Memory B cell (primary cell): ENCODE data around the gene NEUROG1.

Experiments
- ATAC-seq: fragments of 150-1000 bp; cut with Tn5 transposase; 2 replicates; pipeline ENCODE4 v1.10.0; 2021; ENCODE audit warnings: low read depth, mild to moderate bottlenecking, moderate library complexity
- DNase-seq, 2 donors: peaks; one replicate each; pipeline ENCODE4 v3.0.0; 2022; ENCODE audit warnings: low spot score in 2 of 2
- H3K27ac Mint-ChIP-seq: one replicate; pipeline ENCODE4 v1.8.0; 2022; ENCODE audit warnings: mild to moderate bottlenecking, moderate library complexity, mixed read lengths
- H3K27me3 Mint-ChIP-seq: one replicate; pipeline ENCODE4 v1.8.0; 2022; ENCODE audit warnings: mixed read lengths
- H3K36me3 Mint-ChIP-seq: one replicate; pipeline ENCODE4 v1.8.0; 2022; ENCODE audit warnings: mild to moderate bottlenecking, mixed read lengths
- H3K4me1 Mint-ChIP-seq: one replicate; pipeline ENCODE4 v1.8.0; 2022; ENCODE audit warnings: mixed read lengths
- H3K4me3 Mint-ChIP-seq: one replicate; pipeline ENCODE4 v1.8.0; 2022; ENCODE audit warnings: mild to moderate bottlenecking, moderate library complexity, mixed read lengths
- H3K9me3 Mint-ChIP-seq: one replicate; pipeline ENCODE4 v1.8.0; 2022; ENCODE audit warnings: mixed read lengths

Gene NEUROG1

DNA sequence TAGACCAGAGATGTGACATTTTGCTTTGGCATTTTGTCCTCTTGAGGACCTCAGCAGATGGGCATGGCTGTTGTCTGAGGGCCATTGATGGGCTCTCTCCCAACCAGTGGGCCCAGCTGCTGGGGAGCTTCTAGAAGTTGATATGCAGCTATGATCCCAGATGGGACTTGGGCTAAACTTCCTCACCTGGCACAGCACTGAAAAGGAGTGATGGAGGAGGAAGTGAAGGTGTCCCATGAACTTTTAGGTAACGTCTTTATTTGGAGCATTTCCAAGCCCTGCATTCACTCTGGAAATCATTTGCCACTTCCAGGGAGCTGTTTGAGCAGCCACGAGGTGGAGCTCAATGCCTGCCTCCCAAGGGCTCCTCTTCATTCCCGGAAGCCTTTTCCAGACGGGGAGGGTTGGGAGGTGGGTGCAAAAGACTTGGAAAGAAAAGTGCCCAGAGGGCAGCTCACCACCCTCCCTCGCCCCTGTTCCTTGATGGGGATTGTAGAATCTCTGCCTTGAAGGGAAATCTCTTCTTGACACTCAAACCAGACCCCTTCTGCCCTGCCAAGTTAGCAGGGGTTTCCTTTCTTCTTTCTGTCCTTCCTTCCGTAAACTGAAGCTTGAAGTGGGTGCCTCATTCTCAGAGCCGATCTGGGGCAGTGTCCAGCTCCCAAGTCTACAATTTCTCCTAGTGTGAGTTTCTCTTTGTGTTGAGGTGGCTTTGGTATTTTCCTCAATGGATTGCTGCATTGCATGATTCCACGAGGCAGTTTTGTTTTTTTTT lies 18.1 kb upstream of the NEUROG1 start:
- no peak for DNase-seq
- no peak overlapping the region for H3K27ac Mint-ChIP-seq
- no peak for ATAC-seq
- H3K4me1 Mint-ChIP-seq: no peaks in the 10 kb centered on the region
- peaks cover 1% of the 10 kb centered on the region for H3K36me3 Mint-ChIP-seq
- peaks cover 5% of the 10 kb centered on the region for H3K9me3 Mint-ChIP-seq
- no peak overlapping the region for H3K4me3 Mint-ChIP-seq
- H3K27me3 Mint-ChIP-seq: peaks cover 36% of the 10 kb centered on the region

DNA sequence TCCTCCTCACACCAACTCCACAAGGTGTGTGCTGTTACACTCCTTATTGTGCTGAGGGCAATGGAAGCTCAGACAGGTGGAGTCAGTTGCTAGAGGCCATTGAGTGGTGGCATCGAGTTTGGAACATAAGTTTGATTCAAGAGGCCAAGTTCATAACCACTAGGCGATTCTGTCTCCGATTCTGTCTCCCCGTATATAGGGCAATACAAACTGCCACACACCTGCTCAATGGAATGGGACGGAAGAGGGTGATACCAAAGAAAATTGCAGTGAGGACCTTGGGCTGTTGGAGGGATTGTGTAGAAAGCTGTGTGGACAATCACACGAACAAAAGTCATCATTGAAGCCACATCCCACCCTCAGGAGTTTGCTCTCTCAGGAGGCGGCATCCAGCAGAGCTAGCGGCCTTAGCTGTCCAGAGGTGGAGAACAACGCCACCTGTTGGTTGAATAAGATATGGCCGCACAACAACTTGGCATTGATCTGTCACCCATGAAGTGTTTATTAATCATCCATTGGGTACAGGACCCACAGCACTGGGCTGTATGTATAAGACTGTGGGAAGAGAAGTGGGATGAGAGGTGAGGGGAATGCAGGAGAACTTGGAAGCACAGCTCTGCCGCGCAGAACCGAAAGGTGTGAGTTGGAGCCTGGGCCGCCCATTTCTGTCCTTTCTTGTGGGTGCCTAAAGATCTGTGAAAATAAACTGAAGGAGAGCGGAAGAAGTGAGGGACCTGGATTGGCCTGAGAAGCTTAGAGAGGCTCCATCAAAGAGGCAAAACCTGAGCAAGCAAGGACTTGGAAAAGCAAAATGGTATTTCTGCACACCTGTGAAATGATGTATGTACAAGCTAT lies 16.1 kb upstream of the NEUROG1 start:
- H3K27ac Mint-ChIP-seq: no peak overlapping the region
- peaks cover 37% of the 10 kb centered on the region for H3K27me3 Mint-ChIP-seq
- H3K4me3 Mint-ChIP-seq: no peak overlapping the region
- H3K36me3 Mint-ChIP-seq: peaks cover 1% of the 10 kb centered on the region
- peaks cover 5% of the 10 kb centered on the region for H3K9me3 Mint-ChIP-seq
- DNase-seq: peak; percentile 20 to 29
- H3K4me1 Mint-ChIP-seq: no peaks in the 10 kb centered on the region
- peak; percentile 51 for ATAC-seq

DNA sequence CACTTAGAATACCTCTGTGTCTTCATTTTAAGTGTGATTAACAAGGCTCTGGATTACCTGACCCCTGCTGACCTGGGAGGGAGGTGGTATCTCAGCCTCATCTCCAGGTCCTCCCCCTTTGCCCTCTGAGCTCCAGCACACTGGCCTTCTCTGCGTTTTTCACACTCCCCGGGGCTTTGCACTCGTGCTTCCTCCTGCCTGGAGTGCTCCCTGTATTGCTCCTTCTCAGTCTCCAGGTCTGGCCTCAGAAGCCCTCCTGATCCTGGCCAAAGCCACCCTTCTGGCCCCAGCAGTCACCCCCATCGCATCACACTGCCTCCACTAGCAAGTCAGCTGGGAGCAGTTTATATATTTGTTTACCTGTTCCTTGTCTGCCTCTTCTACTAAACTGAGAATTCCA lies 13.6 kb upstream of the NEUROG1 start:
- Mint-ChIP-seq H3K27ac (no peak overlapping the region), H3K4me3 (no peak overlapping the region), H3K4me1 (no peaks in the 10 kb centered on the region), H3K9me3 (no peaks in the 10 kb centered on the region), H3K27me3 (peaks cover 30% of the 10 kb centered on the region), H3K36me3 (no peaks in the 10 kb centered on the region)
- no peak for ATAC-seq
- no peak for DNase-seq

- H3K36me3 Mint-ChIP-seq: no peaks in the 10 kb centered on the region
- no peaks in the 10 kb centered on the region for H3K9me3 Mint-ChIP-seq
- H3K4me3 Mint-ChIP-seq: no peak overlapping the region
- DNase-seq (no peak), ATAC-seq (no peak)
- peaks cover 7% of the 10 kb centered on the region for H3K4me1 Mint-ChIP-seq
- H3K27me3 Mint-ChIP-seq: peaks cover 29% of the 10 kb centered on the region
- no peak overlapping the region for H3K27ac Mint-ChIP-seq
These were observed 12.0 kb upstream of the NEUROG1 start for GRCh38 chr5:135547590-135548254.

DNA sequence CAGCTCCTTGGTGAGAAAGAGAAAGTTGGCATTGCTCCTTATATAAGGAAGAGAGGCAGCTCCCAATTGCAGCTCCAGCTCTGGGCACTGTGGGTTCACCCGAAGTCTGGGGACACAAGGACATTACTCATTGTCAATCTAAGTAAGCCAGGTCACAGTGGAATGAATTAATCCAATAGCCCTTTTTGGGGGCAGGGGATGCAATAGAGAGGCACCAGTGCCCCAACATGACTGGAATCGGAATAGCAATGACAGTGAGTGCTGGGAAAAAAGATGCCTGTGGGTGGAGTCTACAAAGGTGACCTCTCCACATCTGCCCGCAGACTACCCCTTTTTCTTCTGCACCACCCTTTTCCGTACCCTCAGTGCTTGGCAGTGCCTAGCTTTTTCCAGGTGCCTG lies 11.1 kb upstream of the NEUROG1 start:
- Mint-ChIP-seq H3K27ac (no peak overlapping the region), H3K9me3 (no peaks in the 10 kb centered on the region), H3K36me3 (no peaks in the 10 kb centered on the region), H3K27me3 (peaks cover 29% of the 10 kb centered on the region), H3K4me3 (no peak overlapping the region), H3K4me1 (peaks cover 7% of the 10 kb centered on the region)
- no peak for DNase-seq
- no peak for ATAC-seq

- Mint-ChIP-seq H3K4me1 (peaks cover 7% of the 10 kb centered on the region), H3K36me3 (no peaks in the 10 kb centered on the region), H3K27ac (no peak overlapping the region), H3K27me3 (peaks cover 29% of the 10 kb centered on the region), H3K4me3 (no peak overlapping the region), H3K9me3 (no peaks in the 10 kb centered on the region)
- DNase-seq (no peak), ATAC-seq (no peak)
These were observed 10.3 kb upstream of the NEUROG1 start for GRCh38 chr5:135546101-135546500.

GRCh38 chr5:135545099-135545498 lies 9.3 kb upstream of the NEUROG1 start:
- ATAC-seq (no peak), DNase-seq (no peak)
- Mint-ChIP-seq H3K36me3 (no peaks in the 10 kb centered on the region), H3K27ac (no peak overlapping the region), H3K4me3 (no peak overlapping the region), H3K9me3 (no peaks in the 10 kb centered on the region), H3K27me3 (peaks cover 31% of the 10 kb centered on the region), H3K4me1 (peaks cover 7% of the 10 kb centered on the region)

GRCh38 chr5:135543485-135544304 lies 7.9 kb upstream of the NEUROG1 start:
- Mint-ChIP-seq H3K4me1 (peaks cover 7% of the 10 kb centered on the region), H3K27me3 (peaks cover 28% of the 10 kb centered on the region), H3K36me3 (no peaks in the 10 kb centered on the region), H3K4me3 (peak overlapping the region; percentile 93), H3K27ac (no peak overlapping the region), H3K9me3 (no peaks in the 10 kb centered on the region)
- DNase-seq (no peak), ATAC-seq (peak; percentile 26)

GRCh38 chr5:135543001-135543484 lies 7.3 kb upstream of the NEUROG1 start:
- H3K27ac Mint-ChIP-seq: no peak overlapping the region
- no peak for DNase-seq
- peaks cover 28% of the 10 kb centered on the region for H3K27me3 Mint-ChIP-seq
- no peaks in the 10 kb centered on the region for H3K36me3 Mint-ChIP-seq
- no peak for ATAC-seq
- peak overlapping the region; percentile 67 for H3K4me3 Mint-ChIP-seq
- H3K9me3 Mint-ChIP-seq: no peaks in the 10 kb centered on the region
- H3K4me1 Mint-ChIP-seq: peaks cover 7% of the 10 kb centered on the region

DNA sequence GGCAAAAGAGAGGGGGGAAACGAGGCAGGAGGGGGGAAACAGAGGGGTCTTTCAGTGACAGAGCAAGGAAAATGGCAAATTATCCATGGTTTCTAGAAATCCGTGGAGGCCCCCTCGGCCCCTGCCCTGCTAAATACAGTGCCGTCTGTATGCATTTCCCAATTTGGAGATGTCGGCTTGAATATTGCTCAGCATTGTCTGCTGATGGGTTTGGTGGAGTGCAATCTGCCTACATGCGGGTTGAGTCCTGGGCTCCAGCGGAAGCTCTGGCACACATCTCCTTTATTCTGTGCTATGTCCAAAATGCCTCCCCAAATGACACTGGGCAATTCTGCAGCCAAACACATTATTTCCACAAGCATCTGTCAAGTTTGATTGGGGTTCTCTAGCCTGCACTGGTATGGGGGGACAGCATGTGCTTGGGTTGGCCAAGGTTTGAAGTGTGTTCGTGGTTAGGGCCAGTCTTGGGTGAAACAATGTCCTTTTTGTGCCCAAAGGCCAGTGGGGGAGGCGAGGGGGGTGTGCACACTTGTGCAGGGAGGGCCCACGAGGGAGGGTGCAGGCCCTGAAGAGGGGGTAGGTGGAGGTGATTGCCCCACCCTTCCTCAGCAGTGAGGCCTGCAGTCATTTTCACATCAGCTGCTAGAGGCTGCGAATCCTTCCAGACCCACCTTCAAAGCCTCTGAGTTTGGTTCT lies 6.2 kb upstream of the NEUROG1 start:
- DNase-seq (no peak), ATAC-seq (no peak)
- H3K4me1 Mint-ChIP-seq: peaks cover 7% of the 10 kb centered on the region
- no peak overlapping the region for H3K4me3 Mint-ChIP-seq
- no peaks in the 10 kb centered on the region for H3K9me3 Mint-ChIP-seq
- no peak overlapping the region for H3K27ac Mint-ChIP-seq
- peaks cover 27% of the 10 kb centered on the region for H3K27me3 Mint-ChIP-seq
- no peaks in the 10 kb centered on the region for H3K36me3 Mint-ChIP-seq

DNA sequence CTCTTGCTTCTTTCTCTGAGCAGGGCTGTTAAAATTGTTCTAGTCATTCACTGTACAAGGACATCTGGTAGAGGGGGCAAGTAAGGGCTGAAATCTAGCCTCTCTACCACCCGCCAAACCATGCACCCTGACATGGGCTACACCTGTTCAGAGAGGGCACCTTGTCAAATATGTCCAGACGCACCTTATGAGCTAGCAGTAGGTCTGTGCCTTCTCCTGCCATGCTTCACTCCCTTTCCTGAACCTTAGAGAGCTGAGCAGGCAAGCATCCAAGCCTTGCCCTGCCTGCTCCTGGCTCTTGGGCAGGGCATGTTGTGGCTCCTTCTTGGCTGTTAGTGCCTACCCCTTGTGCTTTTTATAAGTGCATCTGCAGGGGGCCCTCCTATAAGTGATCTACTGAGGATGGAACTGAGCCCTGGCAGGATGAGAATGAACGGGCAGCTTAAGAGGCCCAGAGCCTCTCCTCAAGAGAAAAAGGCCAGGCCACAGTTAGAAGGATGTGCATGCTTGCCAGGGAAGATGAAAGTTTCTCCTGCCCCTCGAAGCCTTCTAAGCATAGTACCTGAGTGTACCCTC lies 3.8 kb upstream of the NEUROG1 start:
- ATAC-seq: no peak
- H3K27me3 Mint-ChIP-seq: peaks cover 33% of the 10 kb centered on the region
- no peaks in the 10 kb centered on the region for H3K36me3 Mint-ChIP-seq
- no peak overlapping the region for H3K4me3 Mint-ChIP-seq
- no peak overlapping the region for H3K27ac Mint-ChIP-seq
- no peaks in the 10 kb centered on the region for H3K9me3 Mint-ChIP-seq
- H3K4me1 Mint-ChIP-seq: peaks cover 8% of the 10 kb centered on the region
- no peak for DNase-seq

DNA sequence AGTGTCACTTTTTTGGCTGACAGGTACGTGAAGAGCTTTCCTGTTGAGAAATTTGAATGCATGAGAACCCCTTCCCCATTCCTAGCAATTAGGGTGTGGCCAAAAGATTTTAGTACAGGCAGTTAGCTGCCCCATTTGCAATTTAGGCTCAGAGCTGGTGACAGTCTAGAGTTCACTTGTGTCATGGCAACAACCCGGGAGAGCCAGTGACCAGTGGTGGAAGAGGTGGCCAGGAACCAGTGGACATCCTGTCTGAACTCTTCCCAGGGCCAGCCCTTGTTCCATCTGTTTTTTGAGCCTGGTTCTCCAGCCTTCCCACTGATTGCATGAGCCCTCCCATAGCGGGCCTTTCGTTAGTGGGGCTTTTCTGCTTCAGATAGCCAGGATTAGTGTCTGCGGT lies 2.5 kb upstream of the NEUROG1 start:
- peaks cover 6% of the 10 kb centered on the region for H3K4me1 Mint-ChIP-seq
- H3K4me3 Mint-ChIP-seq: no peak overlapping the region
- H3K27me3 Mint-ChIP-seq: peaks cover 40% of the 10 kb centered on the region
- H3K9me3 Mint-ChIP-seq: no peaks in the 10 kb centered on the region
- H3K36me3 Mint-ChIP-seq: no peaks in the 10 kb centered on the region
- no peak overlapping the region for H3K27ac Mint-ChIP-seq
- DNase-seq (no peak), ATAC-seq (no peak)

DNA sequence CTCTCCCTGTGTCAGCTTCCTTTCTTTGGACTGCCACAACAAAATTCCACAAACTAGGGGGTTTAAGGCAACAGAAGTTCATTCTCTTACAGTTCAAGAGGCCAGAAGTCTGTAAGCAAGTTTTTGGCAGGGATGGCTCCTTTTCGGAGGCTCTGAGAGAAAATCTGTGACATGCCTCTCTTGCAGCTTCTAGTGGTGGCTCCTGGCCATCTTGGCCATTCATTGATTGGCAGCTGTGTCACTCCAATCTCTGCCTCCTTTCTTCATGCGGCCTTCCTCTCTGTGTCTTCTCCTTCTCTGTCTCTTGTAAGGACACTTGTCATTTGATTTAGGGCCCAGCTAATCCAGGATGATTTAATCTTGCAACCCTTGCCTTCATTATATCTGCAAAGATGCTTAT lies 2.0 kb upstream of the NEUROG1 start:
- no peaks in the 10 kb centered on the region for H3K9me3 Mint-ChIP-seq
- H3K27ac Mint-ChIP-seq: no peak overlapping the region
- no peak overlapping the region for H3K4me3 Mint-ChIP-seq
- peaks cover 44% of the 10 kb centered on the region for H3K27me3 Mint-ChIP-seq
- peaks cover 4% of the 10 kb centered on the region for H3K4me1 Mint-ChIP-seq
- DNase-seq (no peak), ATAC-seq (no peak)
- H3K36me3 Mint-ChIP-seq: no peaks in the 10 kb centered on the region
